Fibroblast of peridontal ligament (primary cell): ENCODE measurements around the gene PHF14.

ENCODE experiments used
- DNase-seq: peaks from one replicate; pipeline ENCODE4 v3.0.0-alpha.2; 2010; ENCODE audit errors: extremely low read depth

The PHF14 gene

GRCh38 chr7:11208883-11209465 lies 235.3 kb downstream of the PHF14 start:
- no peak for DNase-seq

GRCh38 chr7:11210374-11210773 lies 236.7 kb downstream of the PHF14 start:
- no peak for DNase-seq

GRCh38 chr7:11212080-11212711 lies 238.5 kb downstream of the PHF14 start:
- DNase-seq: peak; percentile 89

- DNase-seq: peak; percentile 93
These were observed 239.1 kb downstream of the PHF14 start for GRCh38 chr7:11212816-11213215.

GRCh38 chr7:11213266-11213665 lies 239.6 kb downstream of the PHF14 start:
- no peak for DNase-seq

- no peak for DNase-seq
These were observed 242.6 kb downstream of the PHF14 start for GRCh38 chr7:11216276-11216675.

- no peak for DNase-seq
These were observed 244.3 kb downstream of the PHF14 start for GRCh38 chr7:11217848-11218565.
